NCI-H2107 (cell line): ENCODE results near the gene ZNF500.

Experiments used
- DNase-seq: peaks from one replicate; lab custom pipeline; 2025; lab: John Stamatoyannopoulos, UW

ZNF500 gene

DNA sequence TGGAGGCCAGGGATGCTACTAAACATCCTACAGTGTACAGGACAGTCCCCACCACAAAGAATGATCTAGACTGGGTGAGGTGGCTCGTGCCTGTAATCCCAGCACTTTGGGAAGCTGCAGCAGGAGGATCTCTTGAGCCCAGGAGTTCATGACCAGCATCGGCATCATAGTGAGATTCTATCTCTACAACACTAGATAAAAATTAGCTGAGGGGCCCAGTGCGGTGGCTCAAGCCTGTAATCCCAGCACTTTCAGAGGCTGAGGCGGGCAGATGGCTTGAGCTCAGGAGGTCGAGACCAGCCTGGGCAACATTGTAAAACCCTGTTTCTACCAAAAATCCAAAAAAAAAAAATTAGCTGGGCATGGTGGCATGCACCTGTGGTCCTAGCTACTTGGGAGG, 5.4 kb upstream of the ZNF500 start:
- DNase-seq = no peak

DNA sequence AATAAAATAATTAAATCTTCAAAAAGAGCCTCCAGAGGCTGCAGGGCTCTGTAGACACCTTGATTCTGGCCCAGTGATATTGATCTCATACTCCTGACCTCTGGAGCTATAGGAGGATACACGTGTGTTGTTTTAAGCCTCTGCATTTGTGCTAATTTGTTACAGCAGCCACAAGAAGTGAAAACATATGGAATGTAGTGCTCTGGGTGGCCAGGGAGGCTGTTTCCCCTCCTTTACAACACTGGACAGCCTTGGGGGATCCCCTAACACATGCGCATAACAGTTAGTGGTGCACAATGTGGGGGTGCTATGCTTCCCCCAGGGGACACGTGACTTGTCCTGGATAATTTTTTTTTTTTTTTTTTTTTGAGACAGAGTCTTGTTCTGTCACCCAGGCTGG, 4.7 kb upstream of the ZNF500 start:
- no peak for DNase-seq

DNA sequence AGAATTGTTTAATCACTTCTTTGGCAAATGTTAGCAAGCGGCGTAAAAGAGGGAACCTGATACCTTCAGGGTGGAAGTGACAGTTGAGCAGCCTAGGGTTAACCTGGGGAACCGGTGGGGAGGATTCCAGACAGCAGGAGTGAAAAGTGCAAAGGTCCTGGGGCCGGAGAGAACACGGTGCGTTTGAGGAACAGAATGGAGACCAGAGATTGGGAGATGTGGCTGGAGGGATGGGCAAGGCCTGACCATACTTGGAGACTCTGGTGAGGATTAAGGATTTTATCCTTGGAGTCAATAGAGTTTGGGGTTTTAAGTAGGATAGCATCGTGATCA, 2.3 kb upstream of the ZNF500 start:
- DNase-seq = no peak

DNA sequence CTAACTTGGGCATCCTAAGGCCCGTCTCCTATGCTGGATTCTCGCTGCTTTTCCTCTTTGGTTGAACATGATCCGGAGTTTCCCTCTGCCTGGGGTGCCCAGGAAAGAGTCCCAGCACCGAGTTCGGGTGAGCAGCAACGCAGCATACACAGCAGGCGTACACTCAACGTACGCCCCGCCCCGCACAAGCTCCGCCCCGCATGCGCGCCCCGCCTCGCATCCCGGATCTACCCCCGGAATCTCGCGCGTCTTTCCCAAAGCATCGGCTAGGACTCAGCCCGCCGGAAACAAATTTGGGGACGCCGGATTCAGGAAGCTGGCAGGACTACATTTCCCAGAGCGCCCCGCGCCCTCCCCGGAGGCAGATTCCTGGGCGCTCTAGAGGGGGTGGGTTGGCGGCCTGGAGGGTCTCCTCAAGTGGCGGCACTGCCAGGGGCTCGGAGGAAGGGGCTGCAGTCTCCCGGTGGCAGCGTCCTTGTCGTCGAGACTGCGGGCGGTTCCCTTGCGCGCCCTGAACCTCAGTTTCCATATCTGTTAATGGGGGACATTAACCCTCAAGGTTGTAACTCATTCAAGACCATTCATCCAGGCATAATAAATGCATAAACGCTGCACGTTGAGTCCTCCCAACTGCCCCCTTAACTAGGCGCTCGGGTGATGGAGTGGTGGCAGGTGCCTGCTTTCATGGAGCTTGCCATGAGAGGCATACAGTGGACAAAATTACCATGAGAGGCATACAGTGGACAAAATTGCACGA, 1.8 kb upstream of the ZNF500 start:
- peak; percentile 94 for DNase-seq

DNA sequence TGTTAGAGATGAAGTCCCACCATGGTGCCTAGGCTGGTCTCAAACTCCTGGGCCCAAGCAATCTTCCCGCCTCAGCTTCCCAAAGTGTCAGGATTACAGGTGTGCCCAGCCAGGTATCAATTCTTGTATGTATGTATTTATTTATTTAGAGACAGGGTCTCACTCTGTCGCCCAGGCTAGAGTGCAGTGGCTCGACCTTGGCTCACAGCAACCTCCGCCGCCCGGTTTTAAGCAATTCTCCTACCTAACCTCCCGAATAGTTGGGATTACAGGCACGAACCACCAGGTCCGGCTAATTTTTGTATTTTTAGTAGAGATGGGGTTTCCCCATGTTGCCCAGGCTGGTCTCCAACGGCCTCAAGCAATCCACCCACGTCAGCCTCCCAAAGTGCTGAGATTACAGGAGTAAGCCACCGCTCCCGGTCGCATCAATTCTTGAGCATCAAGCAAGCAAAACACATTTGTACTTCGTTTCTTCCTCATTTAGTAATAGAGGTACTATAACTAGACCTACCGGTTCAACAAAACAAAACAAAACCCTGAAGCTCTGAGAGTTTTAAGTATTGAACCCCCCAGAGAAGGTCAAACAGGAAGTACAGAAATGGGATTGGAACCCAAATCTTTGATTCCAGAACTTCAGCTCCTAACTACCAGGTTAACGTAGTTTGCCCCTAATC, 1.0 kb upstream of the ZNF500 start:
- DNase-seq = no peak

DNA sequence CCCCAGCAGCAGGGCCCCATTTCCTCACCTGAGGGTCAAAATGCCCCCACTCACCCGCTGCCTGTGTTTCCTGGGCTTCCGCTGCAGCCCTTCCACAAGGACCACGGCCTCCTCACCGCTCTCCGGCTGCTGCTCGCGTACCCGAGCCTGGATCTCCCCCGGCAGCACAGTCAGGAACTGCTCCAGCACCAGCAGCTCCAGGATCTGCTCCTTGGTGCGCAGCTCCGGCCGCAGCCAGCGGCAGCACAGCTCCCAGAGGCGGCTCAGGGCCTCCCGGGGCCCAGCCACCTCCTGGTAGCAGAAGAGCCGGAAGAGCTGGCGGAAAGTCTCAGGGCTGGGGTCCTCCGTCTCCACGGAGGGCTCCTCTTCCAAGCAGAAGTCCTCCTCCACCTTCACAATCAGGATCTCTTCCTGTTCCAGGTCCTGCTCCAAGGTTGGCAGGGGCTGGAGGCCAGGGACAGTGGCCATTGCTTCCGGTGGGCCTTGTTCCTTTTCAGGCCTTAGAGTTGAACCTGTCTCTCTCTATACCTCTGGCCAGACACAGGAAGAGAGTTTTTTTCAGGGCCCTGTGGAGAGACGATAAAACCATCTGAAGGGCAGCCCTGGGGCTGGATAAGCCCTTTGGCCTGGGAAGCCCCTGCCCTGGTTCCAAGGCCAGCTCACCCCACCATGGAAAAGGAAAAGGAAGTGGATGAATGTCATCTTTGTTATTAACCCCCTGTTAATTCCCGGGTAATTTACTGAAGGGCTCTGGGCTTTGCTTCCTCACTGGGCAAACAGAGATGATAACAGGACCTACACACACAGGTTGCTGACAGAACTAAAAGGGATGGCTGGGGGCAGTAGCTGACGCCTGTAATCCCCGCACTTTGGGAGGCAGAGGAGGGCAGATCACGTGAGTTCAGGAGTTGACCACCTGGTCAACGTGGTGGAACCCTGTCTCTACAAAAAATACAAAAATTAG, 1.2 kb downstream of the ZNF500 start:
- DNase-seq = no peak

DNA sequence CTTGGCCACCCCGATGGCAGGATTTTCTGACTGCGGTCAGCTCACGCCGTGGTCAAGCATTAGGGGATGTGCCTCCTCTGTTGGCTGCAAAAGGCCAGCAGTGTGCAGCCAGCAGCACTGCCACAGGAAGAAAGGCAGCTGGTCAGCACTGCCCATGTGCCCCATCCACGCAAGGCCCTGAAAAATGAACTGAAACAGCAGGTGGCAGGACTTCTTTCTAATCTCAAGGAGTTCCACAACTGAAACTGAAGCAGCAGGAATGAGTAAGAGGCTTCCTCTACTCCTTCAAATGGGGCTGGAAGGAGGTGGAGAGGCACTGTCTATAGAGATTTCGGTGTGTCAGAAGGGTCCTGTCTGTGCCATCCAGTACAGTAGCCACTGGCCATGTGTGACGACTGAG, 3.2 kb downstream of the ZNF500 start:
- DNase-seq = no peak

DNA sequence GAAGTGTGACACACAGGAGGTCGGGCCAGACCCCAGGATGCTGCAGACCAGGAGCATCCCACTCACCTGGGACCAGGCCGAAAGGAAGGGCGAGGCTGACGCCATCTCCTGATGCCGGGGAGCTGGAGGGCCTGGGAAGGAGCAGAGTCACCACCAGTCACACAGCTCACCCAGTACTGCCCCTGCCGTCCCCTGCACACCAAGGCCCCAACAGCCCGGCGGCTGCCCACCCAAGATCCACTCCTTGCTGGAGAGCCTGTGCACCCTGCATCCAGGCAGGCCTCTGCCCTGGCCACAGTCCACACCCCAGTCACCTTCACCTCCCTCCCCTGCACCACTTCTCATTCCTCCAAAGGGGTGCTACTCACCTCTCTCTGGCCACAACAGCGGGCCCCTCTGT, 4.8 kb downstream of the ZNF500 start:
- DNase-seq = no peak

DNA sequence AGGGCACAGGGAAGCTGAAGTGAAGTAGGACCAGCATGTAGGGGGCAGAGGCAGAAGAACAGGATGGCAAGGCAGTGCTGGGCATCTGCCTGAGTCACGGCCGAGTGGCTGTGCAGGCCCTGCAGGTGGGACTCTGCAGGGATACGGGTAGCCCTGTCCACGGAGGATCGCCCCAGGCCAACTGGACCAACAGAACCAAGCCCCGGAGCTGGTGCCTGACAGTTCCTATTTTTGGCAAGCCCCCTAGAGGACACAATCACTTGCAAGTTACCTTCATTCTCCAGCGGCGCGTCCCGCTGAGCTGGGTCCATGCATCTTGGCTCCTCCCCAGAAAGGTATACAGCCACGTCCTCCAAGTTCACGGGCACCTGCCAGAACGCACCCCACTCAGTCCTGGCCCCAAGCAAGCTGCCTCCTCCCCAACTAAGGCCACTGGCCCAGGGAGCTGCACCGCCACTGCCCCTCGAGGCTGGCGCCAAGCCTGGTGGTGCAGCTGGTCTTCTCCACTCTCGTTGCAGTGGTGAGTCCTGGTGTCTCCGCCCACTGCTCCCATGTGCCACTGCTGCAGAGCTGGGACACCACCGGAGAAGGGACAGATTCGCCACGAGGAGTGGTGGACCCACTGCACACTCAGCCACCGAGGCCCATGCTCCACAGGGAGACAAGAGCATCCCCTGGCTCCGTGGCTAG, 6.6 kb downstream of the ZNF500 start:
- DNase-seq = no peak

DNA sequence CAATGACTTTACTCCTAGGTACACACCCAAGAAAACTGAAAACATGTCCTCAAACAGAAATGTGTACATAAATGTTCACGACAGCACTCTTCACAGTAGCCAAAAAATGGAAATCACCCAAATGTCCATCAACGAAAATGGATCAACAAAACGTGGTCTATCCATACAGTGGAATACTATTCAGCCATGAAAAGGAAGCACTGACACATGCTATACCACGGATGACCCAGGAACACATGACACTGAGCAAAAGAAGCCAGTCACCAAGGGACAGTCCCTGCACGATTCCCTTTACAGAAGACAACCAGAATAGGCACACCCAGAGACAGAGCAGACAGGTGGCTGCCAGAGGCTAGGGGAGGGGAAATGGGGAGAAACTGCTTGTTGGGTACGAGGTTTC, 11.3 kb downstream of the ZNF500 start:
- no peak for DNase-seq

DNA sequence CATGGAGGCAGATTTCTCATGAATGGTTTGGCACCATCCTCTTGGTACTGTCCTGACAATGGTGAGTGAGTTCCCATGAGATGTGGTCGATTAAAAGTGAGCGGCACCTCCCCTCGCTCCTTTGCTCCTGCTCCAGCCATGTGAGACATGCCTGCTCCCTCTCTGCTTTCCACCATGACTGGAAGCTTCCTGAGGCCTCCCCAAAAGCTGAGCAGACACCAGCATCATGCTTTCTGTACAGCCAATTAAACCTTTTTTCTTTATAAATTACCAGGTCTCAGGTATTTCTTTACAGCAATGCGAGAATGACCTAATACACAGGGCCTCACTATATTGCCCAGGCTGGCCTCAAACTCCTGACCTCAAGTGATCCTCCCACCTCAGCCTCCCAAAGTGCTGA, 12.1 kb downstream of the ZNF500 start:
- DNase-seq = no peak

DNA sequence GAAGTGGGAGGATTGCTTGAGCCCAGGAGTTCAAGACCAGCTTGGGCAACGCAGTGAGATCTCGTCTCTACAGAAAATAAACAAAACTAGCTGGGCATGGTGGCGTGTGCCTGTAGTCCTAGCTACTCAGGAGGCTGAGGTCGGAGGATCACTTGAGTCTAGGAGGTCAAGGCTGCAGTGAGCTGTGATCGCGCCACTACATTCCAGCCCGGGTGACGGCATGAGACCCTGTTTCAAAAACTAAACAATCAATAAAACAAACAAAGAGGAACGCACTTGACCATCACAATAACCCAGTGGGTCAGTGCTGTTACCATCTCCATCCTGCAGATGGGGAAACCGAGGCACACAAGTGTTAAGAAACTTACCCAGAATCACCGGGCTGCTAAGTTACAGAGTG, 13.7 kb downstream of the ZNF500 start:
- no peak for DNase-seq

DNA sequence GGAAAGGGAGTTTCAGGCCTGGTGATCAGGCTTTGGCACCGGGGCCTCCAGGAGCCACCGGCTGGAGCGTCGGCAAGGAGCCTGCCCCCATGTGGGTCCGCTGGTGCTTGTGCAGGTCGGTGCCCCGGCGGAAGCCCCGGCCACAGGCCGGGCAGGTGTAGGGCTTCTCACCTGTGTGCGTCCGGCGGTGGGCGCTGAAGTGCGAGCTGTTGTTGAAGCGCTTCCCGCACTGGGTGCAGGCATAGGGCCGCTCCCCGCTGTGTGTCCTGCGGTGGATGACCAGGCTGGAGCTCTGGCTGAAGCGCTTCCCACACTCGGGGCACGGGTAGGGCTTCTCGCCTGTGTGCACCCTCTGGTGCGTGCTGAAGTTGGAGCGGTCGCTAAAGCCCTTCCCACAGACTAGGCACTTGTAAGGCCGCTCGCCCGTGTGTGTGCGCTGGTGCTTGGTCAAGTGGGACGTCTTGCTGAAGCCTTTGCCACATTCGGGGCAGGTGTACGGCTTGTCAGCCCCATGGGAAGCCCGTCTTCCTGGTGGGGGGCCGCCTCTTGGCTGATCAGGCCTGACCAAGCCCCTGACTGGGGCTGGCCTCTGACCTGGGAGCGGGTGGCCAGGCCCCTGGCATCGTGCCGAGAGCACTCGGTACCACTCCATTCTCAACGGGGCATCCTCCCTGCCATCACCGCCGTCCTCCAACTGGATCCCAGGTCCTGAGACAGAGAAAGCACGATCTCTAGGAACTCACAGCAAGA, 14.4 kb downstream of the ZNF500 start:
- no peak for DNase-seq

DNA sequence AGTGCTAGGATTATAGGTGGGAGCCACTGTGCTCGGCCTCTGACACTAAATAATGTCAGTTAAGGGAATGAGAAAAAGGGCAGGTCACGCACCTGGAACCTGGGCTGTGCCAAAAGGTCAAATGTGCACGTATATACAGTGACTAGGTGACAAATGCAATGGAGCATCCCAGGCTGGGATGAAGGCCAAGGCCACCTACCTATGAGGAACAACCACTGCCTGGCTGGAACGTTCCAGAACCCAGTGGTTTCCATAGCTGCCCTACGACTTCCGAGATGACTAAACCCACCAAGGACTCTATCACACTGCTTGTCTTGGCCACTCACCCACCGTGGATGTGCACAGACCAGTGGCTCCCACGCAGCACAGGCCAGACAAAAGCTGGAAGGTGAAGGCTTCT, 16.1 kb downstream of the ZNF500 start:
- no peak for DNase-seq

DNA sequence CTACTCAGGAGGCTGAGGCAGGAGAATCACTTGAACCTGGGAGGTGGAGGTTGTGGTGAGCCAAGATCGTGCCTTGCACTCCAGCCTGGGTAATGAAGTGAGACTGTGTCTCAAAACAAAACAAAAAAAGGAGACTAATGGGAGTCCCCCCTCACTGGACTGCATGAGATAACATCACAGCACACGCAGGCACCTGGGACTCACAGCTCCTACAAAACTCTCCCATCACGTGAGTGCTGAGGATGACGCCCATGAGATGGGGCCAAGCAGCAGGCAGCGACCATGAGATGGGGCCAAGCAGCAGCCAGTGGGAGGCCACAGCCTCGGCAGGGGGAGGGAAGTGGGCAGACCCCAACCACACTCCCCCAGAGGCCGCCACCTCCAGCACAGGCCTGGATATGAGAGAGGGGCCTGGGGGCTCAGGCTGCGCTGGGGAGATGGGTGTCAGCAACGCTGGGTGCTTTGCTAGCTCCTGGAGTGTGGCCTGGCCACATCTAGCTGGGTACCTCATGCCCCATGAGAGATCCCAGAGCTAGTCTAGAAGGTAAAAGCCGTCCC, 17.2 kb downstream of the ZNF500 start:
- no peak for DNase-seq

DNA sequence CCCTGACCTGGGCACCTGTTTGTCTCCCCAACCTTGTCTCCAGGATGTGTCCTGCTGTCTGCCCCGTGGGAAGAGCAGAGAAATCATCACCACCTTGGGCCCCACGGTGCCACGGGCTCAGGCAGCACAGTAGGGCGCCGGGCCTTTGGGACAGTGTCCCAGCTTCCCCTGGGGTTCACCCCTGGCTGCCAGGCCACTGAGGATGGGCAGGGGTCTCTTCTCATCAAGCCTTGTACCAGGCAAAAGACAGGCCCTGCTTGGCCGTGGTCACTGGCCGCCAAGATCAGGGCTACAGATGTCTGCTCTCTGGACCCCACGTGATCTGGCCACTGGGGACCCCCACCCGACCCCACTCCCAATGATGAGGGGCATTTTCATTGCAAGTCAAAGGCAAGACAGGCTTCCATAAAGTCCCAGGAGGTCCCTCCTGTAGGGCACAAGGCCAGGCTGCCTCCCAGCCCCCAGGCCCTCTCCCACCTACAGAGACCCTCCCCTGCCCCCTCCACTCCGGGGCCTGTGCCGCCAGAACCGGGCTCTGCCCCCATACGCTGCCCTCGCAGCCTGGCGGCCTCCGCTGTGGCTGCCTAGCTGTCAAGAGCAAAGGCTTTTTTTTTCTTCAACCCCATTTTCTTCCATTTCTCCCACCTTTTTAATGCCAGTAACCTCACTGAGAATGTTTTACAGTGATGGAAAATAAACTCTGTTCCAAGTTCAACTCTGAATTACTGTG, 18.1 kb downstream of the ZNF500 start:
- no peak for DNase-seq

DNA sequence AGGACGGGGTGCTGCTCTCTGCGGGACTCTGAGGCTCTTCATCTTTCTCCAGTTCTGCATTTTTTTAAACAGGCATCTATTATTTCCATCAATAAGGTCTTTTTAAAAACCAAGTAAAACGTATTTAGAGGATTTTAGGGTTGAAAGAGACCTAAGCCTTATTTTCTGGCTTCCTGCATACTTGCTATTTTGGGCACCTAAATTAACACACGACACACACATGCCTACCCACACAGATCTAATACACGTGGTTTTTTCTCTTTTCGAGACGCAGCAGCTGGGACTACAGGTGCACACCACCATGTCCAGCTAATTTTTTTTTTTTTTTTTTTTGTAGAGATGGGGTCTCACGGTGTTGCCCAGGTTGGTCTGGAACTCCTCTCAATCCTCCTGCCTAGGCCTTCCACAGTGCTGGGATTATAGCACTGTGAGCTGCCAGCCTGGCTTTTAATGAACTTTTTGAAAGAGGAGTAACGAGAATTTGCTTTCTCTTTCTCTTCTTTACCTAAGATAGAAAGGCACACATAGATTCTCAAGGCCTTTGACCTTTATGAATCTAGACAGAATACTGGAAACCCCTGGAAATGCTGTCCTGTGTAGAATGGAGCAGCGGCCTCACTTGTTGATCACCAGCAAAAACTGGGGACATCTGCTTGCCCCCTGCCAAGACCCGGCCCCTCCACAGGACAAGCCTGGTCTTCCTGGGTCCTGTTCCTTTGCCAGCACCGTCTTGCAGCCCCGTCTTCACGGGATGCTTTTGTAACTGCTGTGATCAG, 18.9 kb downstream of the ZNF500 start:
- no peak for DNase-seq

DNA sequence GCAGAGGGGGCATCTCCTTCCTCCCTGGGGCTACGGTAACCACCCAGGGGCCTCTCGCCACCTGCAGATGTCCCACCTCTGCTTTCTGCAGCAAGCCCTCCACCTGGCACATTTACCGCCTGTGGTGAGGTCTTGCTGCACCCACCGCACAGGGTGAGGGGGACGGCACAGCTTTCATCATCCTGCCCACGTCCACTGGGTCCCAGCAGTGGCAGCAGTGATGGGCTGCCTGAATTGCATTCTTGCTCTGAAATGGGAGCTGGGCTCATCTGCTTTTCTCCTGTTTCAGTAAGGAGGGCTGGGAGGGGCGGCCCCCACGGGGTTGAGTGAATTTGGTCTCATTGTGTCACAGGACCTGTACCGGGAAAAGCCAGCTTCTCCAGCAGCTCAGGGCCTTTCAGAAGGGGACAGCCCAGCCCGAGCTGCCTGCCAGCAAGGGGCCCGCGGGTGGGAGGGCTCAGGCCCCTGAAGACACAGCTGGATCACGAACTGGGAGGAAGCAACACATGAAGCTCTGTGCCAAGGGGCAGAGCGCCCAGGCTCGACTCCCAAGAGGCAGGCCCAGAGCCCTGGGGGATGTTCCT, 19.9 kb downstream of the ZNF500 start:
- DNase-seq = no peak

DNA sequence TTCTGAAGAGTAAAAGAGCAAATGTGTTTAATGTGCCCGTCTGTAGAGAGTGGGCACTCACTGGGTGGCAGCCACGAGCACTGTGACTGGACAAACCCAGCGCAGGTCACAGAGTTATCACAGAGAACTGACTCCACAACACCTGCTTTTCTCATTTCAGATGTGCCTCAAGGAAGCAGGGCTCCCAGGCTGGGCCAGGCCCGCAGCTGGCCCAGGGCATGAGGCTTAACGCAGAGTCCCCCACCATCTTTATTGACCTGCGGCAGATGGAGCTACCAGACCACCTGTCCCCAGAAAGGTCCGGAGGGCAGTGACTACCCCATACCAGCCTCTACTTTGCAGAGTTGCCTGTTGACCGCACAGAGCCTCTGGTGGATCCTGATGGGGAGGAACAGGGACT, 20.7 kb downstream of the ZNF500 start:
- DNase-seq = no peak

DNA sequence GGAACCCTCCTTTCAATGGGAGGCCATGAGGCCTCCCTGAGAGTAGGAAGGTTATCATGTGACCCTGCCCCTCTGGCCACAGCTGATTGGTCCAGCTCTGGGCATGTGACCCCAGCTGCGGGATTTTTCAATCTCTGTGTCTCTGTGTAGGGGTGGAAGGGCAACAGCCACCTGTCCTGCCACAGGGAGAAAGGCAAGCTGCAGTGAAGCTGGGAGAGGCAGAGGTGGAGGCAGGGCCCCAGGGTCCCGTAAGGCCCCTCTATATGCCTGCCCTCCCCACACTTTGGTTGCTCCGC, 21.7 kb downstream of the ZNF500 start:
- no peak for DNase-seq
